Measurements from ENCODE around the gene KCNJ14.

- TF ChIP-seq CTCF (IDR thresholded peaks at IDR 0.05) (no peak), POLR2A (IDR thresholded peaks at IDR 0.05) (no peak), EP300 (IDR thresholded peaks at IDR 0.05) (no peak)
Measured at GRCh38 chr19:48415806-48416221, 39.6 kb upstream of the KCNJ14 start.

All from tibial nerve (tissue), 4 donors.